Measurements from ENCODE around the gene CPSF2.
"Not testable (repeated sequence)": the region's sequence is repeated elsewhere in the genome, so short reads cannot be mapped to it uniquely, and the experiment has no call there.

Gene CPSF2

GRCh38 chr14:92154283-92154942 lies 32.6 kb downstream of the CPSF2 start:
- DNase-seq (ENCODE audit: low read depth in 2 of 2): no peak

- DNase-seq (ENCODE audit: low read depth in 2 of 2): peak; percentile 50 to 52
Measured at GRCh38 chr14:92160619-92161018, 38.9 kb downstream of the CPSF2 start.

GRCh38 chr14:92161521-92161920 lies 39.8 kb downstream of the CPSF2 start:
- no peak for DNase-seq (ENCODE audit: low read depth in 2 of 2)

- no peak for DNase-seq (ENCODE audit: low read depth in 2 of 2)
Measured at GRCh38 chr14:92164958-92165357, 43.2 kb downstream of the CPSF2 start.

GRCh38 chr14:92173668-92174067 lies 51.9 kb downstream of the CPSF2 start:
- DNase-seq (ENCODE audit: low read depth in 2 of 2): no peak

GRCh38 chr14:92175811-92176210 lies 54.0 kb downstream of the CPSF2 start:
- no peak for DNase-seq (ENCODE audit: low read depth in 2 of 2)

- DNase-seq (ENCODE audit: low read depth in 2 of 2): no peak
Measured at GRCh38 chr14:92176476-92176875, 54.7 kb downstream of the CPSF2 start.

- DNase-seq (ENCODE audit: low read depth in 2 of 2): not testable (repeated sequence)
Measured at GRCh38 chr14:92179178-92179577, 57.4 kb downstream of the CPSF2 start.

GRCh38 chr14:92185559-92185958 lies 63.8 kb downstream of the CPSF2 start:
- no peak for DNase-seq (ENCODE audit: low read depth in 2 of 2)

- DNase-seq (ENCODE audit: low read depth in 2 of 2): not testable (repeated sequence)
Measured at GRCh38 chr14:92187616-92188015, 65.8 kb downstream of the CPSF2 start.

- DNase-seq (ENCODE audit: low read depth in 2 of 2): no peak
Measured at GRCh38 chr14:92190768-92191167, 69.0 kb downstream of the CPSF2 start.

GRCh38 chr14:92198804-92199203 lies 77.0 kb downstream of the CPSF2 start:
- no peak for DNase-seq (ENCODE audit: low read depth in 2 of 2)

- DNase-seq (ENCODE audit: low read depth in 2 of 2): no peak
Measured at GRCh38 chr14:92199763-92200162, 78.0 kb downstream of the CPSF2 start.

GRCh38 chr14:92203116-92203515 lies 81.3 kb downstream of the CPSF2 start:
- no peak for DNase-seq (ENCODE audit: low read depth in 2 of 2)

- DNase-seq (ENCODE audit: low read depth in 2 of 2): no peak
Measured at GRCh38 chr14:92204792-92205191, 83.0 kb downstream of the CPSF2 start.

GRCh38 chr14:92207012-92207927 lies 85.5 kb downstream of the CPSF2 start:
- DNase-seq (ENCODE audit: low read depth in 2 of 2): no peak

- no peak for DNase-seq (ENCODE audit: low read depth in 2 of 2)
Measured at GRCh38 chr14:92207928-92208265, 86.1 kb downstream of the CPSF2 start.

GRCh38 chr14:92209141-92209540 lies 87.4 kb downstream of the CPSF2 start:
- no peak for DNase-seq (ENCODE audit: low read depth in 2 of 2)

GRCh38 chr14:92213125-92213524 lies 91.4 kb downstream of the CPSF2 start:
- not testable (repeated sequence) for DNase-seq (ENCODE audit: low read depth in 2 of 2)

GRCh38 chr14:92215579-92215978 lies 93.8 kb downstream of the CPSF2 start:
- no peak for DNase-seq (ENCODE audit: low read depth in 2 of 2)

GRCh38 chr14:92217936-92218335 lies 96.2 kb downstream of the CPSF2 start:
- DNase-seq (ENCODE audit: low read depth in 2 of 2): peak; percentile 39 to 54

Data from fibroblast of skin of left biceps (primary cell).